HCT116 (cell line): ENCODE data around the gene HMCN2. TPM values are rescaled to one million over a fixed set of nuclear protein-coding genes. Genes with fewer than 3 reads are reported as not detected.

Source experiments
- ATAC-seq: fragments of 200-7000 bp; cut with Tn5 transposase; 2 replicates; pipeline ENCODE4 v1.9.1; 2020; ENCODE audit warnings: mild to moderate bottlenecking, moderate library complexity
- BruUV-seq: library from RNA; stranded (reverse); fragments of 400-500 nt; replicated peaks from 2 replicates; lab custom pipeline; 2021; lab: Mats Ljungman, UMichigan
- CTCF ChIA-PET: fragments of 300-600 bp; sonication (Branson Sonifier 250); formaldehyde crosslinking; loops from one replicate; lab custom pipeline; 2021; ENCODE audit warnings: antibody characterized with exemption; lab: Charles Lee
- POLR2A ChIA-PET: fragments of 300-600, 350-600 bp; sonication (Branson Sonifier 250); formaldehyde crosslinking; loops from one replicate; lab custom pipeline; 2021; ENCODE audit warnings: antibody characterized with exemption; lab: Charles Lee
- RAD21 ChIA-PET, 2 experiments: fragments of 300-600 bp; sonication (Branson Sonifier 250); formaldehyde crosslinking; loops; one replicate each; lab custom pipeline; 2023; ENCODE audit warnings: low total read pairs in 2 of 2; ENCODE audit not compliant: uncharacterized antibody in 2 of 2, unreplicated experiment in 2 of 2, low non-redundant PET in 1 of 2; lab: Charles Lee
- DNase-seq: peaks from one replicate; pipeline ENCODE4 v3.0.0-alpha.2; 2010; ENCODE audit warnings: low read depth, low spot score
- H2AFZ ChIP-seq: fragments of 200-600 bp; shearing (Covaris generic), sonication (generic); 2 replicates; pipeline ENCODE4 v1.6.1; 2017; ENCODE audit warnings: low read depth, mixed run types, mixed read lengths, antibody characterized with exemption, low read length; ENCODE audit not compliant: poor library complexity, severe bottlenecking
- H3K27ac ChIP-seq: 2 replicates; pipeline ENCODE4 v1.5.1; 2012; ENCODE audit warnings: low read depth, low read length
- H3K27me3 ChIP-seq: fragments of 200-600 bp; sonication (generic); 2 replicates; pipeline ENCODE4 v1.6.1; 2016; ENCODE audit warnings: mixed run types, low read length, mixed read lengths; ENCODE audit not compliant: insufficient read depth
- H3K36me3 ChIP-seq, 2 experiments: fragments of 200-500 bp in 1 of 2; fragments of 200-600 bp in 1 of 2; sonication (Bioruptor generic) in 1 of 2; sonication (generic) in 1 of 2; 2 replicates each; pipeline versions ENCODE4 v1.5.1 to v1.6.1; 2014 to 2016; ENCODE audit warnings: low read length in 2 of 2, inconsistent platforms in 1 of 2, mixed read lengths in 1 of 2, mixed run types in 1 of 2; ENCODE audit not compliant: insufficient read depth in 2 of 2, control insufficient read depth in 1 of 2
- H3K4me1 ChIP-seq, 2 experiments: fragments of 200-600 bp in 1 of 2; sonication (generic) in 1 of 2; 2 replicates each; pipeline versions ENCODE4 v1.5.1 to v1.6.1; 2012 to 2017; ENCODE audit warnings: low read length in 2 of 2, inconsistent platforms in 1 of 2, mild to moderate bottlenecking in 1 of 2, mixed read lengths in 1 of 2, mixed run types in 1 of 2, moderate library complexity in 1 of 2; ENCODE audit not compliant: insufficient read depth in 2 of 2, control insufficient read depth in 1 of 2
- H3K4me2 ChIP-seq: fragments of 200-600 bp; sonication (generic); 2 replicates; pipeline ENCODE4 v1.6.1; 2017; ENCODE audit warnings: mixed run types, low read length, mixed read lengths
- H3K4me3 ChIP-seq, 2 experiments: fragments of 200-600 bp in 1 of 2; sonication (generic) in 1 of 2; replicated peaks in 1 of 2; 2 replicates each; pipeline ENCODE4 v1.5.1; 2011 to 2016; ENCODE audit warnings: low read length in 2 of 2, control low read depth in 1 of 2, low read depth in 1 of 2, mild to moderate bottlenecking in 1 of 2, mixed read lengths in 1 of 2, mixed run types in 1 of 2
- H3K79me2 ChIP-seq: fragments of 200-600 bp; sonication (generic); 2 replicates; pipeline ENCODE4 v1.6.1; 2017; ENCODE audit warnings: mild to moderate bottlenecking, mixed run types, low read length, moderate library complexity, mixed read lengths; ENCODE audit not compliant: insufficient read depth
- H3K9ac ChIP-seq: fragments of 200-600 bp; sonication (generic); 2 replicates; pipeline ENCODE4 v1.6.1; 2016; ENCODE audit warnings: low read length, mixed read lengths
- H3K9me2 ChIP-seq: fragments of 200-600 bp; sonication (generic), shearing (Covaris generic); 2 replicates; pipeline ENCODE4 v1.6.1; 2017; ENCODE audit warnings: mixed run types, mild to moderate bottlenecking, moderate library complexity; ENCODE audit not compliant: insufficient read depth
- H3K9me3 ChIP-seq, 2 experiments: fragments of 200-500 bp in 1 of 2; fragments of 200-600 bp in 1 of 2; sonication (Bioruptor generic) in 1 of 2; sonication (generic) in 1 of 2; 2 replicates each; pipeline ENCODE4 v1.6.1; 2014 to 2017; ENCODE audit warnings: low read length in 2 of 2, mixed read lengths in 2 of 2, inconsistent platforms in 1 of 2, low read depth in 1 of 2, mild to moderate bottlenecking in 1 of 2, mixed run types in 1 of 2, moderate library complexity in 1 of 2; ENCODE audit not compliant: control insufficient read depth in 1 of 2, insufficient read depth in 1 of 2
- H4K20me1 ChIP-seq: fragments of 200-600 bp; sonication (generic), shearing (Covaris generic); 2 replicates; pipeline ENCODE4 v1.6.1; 2017; ENCODE audit warnings: mixed run types, mild to moderate bottlenecking, moderate library complexity; ENCODE audit not compliant: insufficient read depth
- EZH2 ChIP-seq: fragments of 200-600 bp; sonication (generic); IDR thresholded peaks from 2 replicates; pipeline ENCODE4 v1.6.1; 2017; ENCODE audit warnings: antibody characterized with exemption, mixed run types
- EZH2phosphoT487 ChIP-seq: fragments of 200-600 bp; IDR thresholded peaks from 2 replicates; pipeline ENCODE4 v1.6.1; 2018; ENCODE audit warnings: antibody characterized with exemption, borderline replicate concordance
- RAD21 ChIP-seq: IDR thresholded peaks from 2 replicates; pipeline ENCODE4 v1.6.1; 2012; ENCODE audit warnings: low read depth, mild to moderate bottlenecking
- SP1 ChIP-seq: IDR thresholded peaks from 2 replicates; pipeline ENCODE4 v1.6.1; 2012; ENCODE audit warnings: low read depth
- TCF7L2 ChIP-seq: IDR thresholded peaks from 2 replicates; pipeline ENCODE4 v1.7.0; 2011; ENCODE audit warnings: borderline replicate concordance, inconsistent platforms; ENCODE audit not compliant: insufficient read depth, insufficient read length; ENCODE audit errors: extremely low read depth
- ZFX ChIP-seq: fragments of 450-650 bp; IDR thresholded peaks from 2 replicates; pipeline ENCODE4 v1.6.1; 2017
- intact Hi-C: fragments of 100-400 bp; cut with micrococcal nuclease; formaldehyde crosslinking; loops from 2 replicates; pipeline ENCODE4 v1.10.0; 2022
- total RNA-seq: library from RNA; stranded (reverse); gene quantifications from one replicate; pipeline ENCODE4 v1.2.1, GENCODE V29; 2021; ENCODE audit not compliant: unreplicated experiment
- TF ChIP-seq, protein P1 (sequence below): IDR thresholded peaks from 2 replicates; pipeline ENCODE4 v1.6.1; 2012
- TF ChIP-seq, protein P2 (sequence below), 3 experiments: fragments of 200-600 bp in 1 of 3; sonication (generic) in 1 of 3; IDR thresholded peaks in 2 of 3; conservative IDR thresholded peaks in 1 of 3; 2 replicates each; pipeline ENCODE4 v1.5.1; 2012 to 2017; ENCODE audit warnings: low read depth in 2 of 3, low read length in 2 of 3, antibody characterized with exemption in 1 of 3, borderline replicate concordance in 1 of 3, control low read depth in 1 of 3, mild to moderate bottlenecking in 1 of 3, mixed read lengths in 1 of 3, mixed run types in 1 of 3, moderate library complexity in 1 of 3; ENCODE audit not compliant: insufficient read depth in 1 of 3
- TF ChIP-seq, protein P3 (sequence below): IDR thresholded peaks from 2 replicates; pipeline ENCODE4 v1.6.1; 2012

Gene HMCN2
- total RNA-seq, 1 experiment from 2014 or later = 0.22 TPM

DNA sequence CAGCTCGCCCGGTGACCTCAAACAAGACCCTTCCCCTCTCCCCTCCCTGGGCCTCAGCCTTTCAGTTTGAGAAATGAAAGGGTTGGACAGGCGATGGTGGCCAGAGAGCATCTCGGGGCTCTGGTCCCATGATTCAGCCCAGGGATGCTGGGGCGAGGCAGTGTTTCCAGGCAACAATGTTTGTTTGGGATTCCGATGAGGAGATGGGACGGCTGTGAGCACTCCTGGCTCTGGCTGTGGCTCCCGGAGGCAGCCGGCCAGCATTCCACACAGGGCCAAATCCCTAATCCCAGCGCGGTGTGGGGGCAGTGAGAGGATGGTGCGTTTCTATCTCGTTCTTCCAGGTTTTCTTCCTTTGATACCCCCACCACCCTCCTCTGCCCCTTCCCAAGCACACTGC, 66.0 kb downstream of the HMCN2 start:
- H3K27ac ChIP-seq = no peak overlapping the region
- intact Hi-C loops = no loop called here
- H3K4me3 ChIP-seq = no peak overlapping the region
- no peaks in the 10 kb centered on the region for H4K20me1 ChIP-seq
- POLR2A ChIA-PET = no interaction called here
- TF ChIP-seq TCF7L2 (no peak), SP1 (no peak), EZH2phosphoT487 (no peak), RAD21 (no peak), EZH2 (no peak), ZFX (no peak)
- TF ChIP-seq, protein P1, sequence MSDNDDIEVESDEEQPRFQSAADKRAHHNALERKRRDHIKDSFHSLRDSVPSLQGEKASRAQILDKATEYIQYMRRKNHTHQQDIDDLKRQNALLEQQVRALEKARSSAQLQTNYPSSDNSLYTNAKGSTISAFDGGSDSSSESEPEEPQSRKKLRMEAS = no peak
- TF ChIP-seq, protein P2, sequence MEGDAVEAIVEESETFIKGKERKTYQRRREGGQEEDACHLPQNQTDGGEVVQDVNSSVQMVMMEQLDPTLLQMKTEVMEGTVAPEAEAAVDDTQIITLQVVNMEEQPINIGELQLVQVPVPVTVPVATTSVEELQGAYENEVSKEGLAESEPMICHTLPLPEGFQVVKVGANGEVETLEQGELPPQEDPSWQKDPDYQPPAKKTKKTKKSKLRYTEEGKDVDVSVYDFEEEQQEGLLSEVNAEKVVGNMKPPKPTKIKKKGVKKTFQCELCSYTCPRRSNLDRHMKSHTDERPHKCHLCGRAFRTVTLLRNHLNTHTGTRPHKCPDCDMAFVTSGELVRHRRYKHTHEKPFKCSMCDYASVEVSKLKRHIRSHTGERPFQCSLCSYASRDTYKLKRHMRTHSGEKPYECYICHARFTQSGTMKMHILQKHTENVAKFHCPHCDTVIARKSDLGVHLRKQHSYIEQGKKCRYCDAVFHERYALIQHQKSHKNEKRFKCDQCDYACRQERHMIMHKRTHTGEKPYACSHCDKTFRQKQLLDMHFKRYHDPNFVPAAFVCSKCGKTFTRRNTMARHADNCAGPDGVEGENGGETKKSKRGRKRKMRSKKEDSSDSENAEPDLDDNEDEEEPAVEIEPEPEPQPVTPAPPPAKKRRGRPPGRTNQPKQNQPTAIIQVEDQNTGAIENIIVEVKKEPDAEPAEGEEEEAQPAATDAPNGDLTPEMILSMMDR (IDR thresholded peaks at IDR 0.05 in 2 of 3, conservative IDR thresholded peaks at IDR 0.05 in 1 of 3; ENCODE audit: borderline replicate concordance in 1 of 3, insufficient read depth in 1 of 3, low read depth in 2 of 3, low read length in 2 of 3) = no peak
- TF ChIP-seq, protein P3, sequence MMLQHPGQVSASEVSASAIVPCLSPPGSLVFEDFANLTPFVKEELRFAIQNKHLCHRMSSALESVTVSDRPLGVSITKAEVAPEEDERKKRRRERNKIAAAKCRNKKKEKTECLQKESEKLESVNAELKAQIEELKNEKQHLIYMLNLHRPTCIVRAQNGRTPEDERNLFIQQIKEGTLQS = no peak
- TF ChIP-seq, all 23 proteins: peak for 0
- no peaks in the 10 kb centered on the region for H3K36me3 ChIP-seq
- no peak overlapping the region for H2AFZ ChIP-seq
- peaks cover 9 to 23% of the 10 kb centered on the region in 2 experiments; a peak in 3 of 4 replicates for H3K4me1 ChIP-seq
- H3K9me2 ChIP-seq = no peaks in the 10 kb centered on the region
- H3K9ac ChIP-seq = no peak overlapping the region
- ChIA-PET RAD21 (no interaction called here), CTCF (no interaction called here)
- H3K4me2 ChIP-seq = no peak overlapping the region
- H3K9me3 ChIP-seq = no peaks in the 10 kb centered on the region
- no peaks in the 10 kb centered on the region for H3K79me2 ChIP-seq
- H3K27me3 ChIP-seq = peaks cover 18% of the 10 kb centered on the region; the same call in 1 of the 2 replicates
- no peak for DNase-seq
- no peak for ATAC-seq
- BruUV-seq = no TSS peak
